Adrenal gland (tissue), 5 donors: Measurements from ENCODE around the gene BCAS3.

Experiments used
- POLR2A ChIP-seq, 2 donors: fragments of 450-650 bp; IDR thresholded peaks; one replicate each; pipeline ENCODE4 v1.6.1; 2017; ENCODE audit warnings: antibody characterized with exemption in 2 of 2, mild to moderate bottlenecking in 2 of 2, moderate library complexity in 1 of 2
- TF ChIP-seq, protein P1 (sequence below), 6 experiments: fragments of 450-650 bp in 4 of 6; fragments of 200-600 bp in 2 of 6; sonication (generic) in 1 of 6; IDR thresholded peaks; 1 replicate in 5 of 6; 2 replicates in 1 of 6; pipeline versions ENCODE4 v1.5.1 to v1.8.0; 2016 to 2021; ENCODE audit warnings: antibody characterized with exemption in 6 of 6, mild to moderate bottlenecking in 2 of 6, moderate library complexity in 1 of 6
- donor health status: DM: no; HTN: no; CAD: no.

DNA sequence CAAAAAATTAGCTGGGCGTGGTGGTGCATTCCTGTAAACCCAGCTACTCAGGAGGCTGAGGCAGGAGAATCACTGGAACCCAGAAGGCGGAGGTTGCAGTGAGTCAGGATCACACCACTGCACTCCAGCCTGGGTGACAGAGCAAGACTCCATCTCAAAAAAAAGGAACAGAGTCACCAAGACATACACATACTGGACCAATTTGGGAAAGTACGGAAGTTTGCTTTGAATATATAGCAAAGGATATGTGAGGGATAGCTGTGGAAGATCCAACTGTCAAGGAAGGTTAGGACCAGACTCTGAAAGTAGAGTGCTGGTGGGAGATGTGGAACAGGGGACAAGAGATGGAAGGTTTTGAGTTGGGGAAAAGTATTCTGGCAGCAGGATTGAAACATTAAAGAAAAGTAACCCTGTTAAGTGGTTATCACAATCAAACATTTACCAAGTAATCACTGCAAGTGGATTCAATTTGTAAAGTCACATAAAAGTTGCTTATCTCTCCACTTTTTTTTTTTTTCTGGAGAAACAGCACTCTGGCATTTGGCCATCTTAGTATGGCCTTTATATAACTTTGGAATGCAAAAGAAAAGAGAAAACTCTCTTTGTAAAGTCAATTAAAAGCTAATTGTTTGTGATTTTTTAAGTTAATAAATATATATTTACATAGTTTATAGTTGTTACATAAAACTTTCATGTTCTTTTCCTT is 462.6 kb downstream of the BCAS3 start:
- TF ChIP-seq, protein P1, sequence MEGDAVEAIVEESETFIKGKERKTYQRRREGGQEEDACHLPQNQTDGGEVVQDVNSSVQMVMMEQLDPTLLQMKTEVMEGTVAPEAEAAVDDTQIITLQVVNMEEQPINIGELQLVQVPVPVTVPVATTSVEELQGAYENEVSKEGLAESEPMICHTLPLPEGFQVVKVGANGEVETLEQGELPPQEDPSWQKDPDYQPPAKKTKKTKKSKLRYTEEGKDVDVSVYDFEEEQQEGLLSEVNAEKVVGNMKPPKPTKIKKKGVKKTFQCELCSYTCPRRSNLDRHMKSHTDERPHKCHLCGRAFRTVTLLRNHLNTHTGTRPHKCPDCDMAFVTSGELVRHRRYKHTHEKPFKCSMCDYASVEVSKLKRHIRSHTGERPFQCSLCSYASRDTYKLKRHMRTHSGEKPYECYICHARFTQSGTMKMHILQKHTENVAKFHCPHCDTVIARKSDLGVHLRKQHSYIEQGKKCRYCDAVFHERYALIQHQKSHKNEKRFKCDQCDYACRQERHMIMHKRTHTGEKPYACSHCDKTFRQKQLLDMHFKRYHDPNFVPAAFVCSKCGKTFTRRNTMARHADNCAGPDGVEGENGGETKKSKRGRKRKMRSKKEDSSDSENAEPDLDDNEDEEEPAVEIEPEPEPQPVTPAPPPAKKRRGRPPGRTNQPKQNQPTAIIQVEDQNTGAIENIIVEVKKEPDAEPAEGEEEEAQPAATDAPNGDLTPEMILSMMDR (IDR thresholded peaks at IDR 0.05) = no peak
- TF ChIP-seq POLR2A (IDR thresholded peaks at IDR 0.05) = no peak
